GM19043 (cell line): ENCODE data around the gene CCDC180.
"Not testable (repeated sequence)": the region's sequence is repeated elsewhere in the genome, so short reads cannot be mapped to it uniquely, and the experiment has no call there.

ENCODE experiments used
- ATAC-seq: cut with Tn5 transposase; IDR thresholded peaks from one replicate; pipeline ENCODE4 v1.9.1; 2021; ENCODE audit warnings: low read depth; ENCODE audit not compliant: unreplicated experiment

The CCDC180 gene

GRCh38 chr9:97310023-97310422 lies 2.6 kb downstream of the CCDC180 start:
- ATAC-seq, result no peak

- ATAC-seq, result no peak
Observed at GRCh38 chr9:97310896-97311295, 3.4 kb downstream of the CCDC180 start.

GRCh38 chr9:97311798-97312500 lies 4.5 kb downstream of the CCDC180 start:
- ATAC-seq, result no peak

- ATAC-seq, result no peak
Observed at GRCh38 chr9:97312556-97312955, 5.1 kb downstream of the CCDC180 start.

- ATAC-seq, result no peak
Observed at GRCh38 chr9:97313243-97313642, 5.8 kb downstream of the CCDC180 start.

- ATAC-seq, result no peak
Observed at GRCh38 chr9:97313746-97314145, 6.3 kb downstream of the CCDC180 start.

GRCh38 chr9:97314503-97314902 lies 7.0 kb downstream of the CCDC180 start:
- no peak for ATAC-seq

GRCh38 chr9:97315550-97315949 lies 8.1 kb downstream of the CCDC180 start:
- no peak for ATAC-seq

- no peak for ATAC-seq
Observed at GRCh38 chr9:97316904-97317303, 9.4 kb downstream of the CCDC180 start.

- ATAC-seq, result no peak
Observed at GRCh38 chr9:97318433-97318832, 11.0 kb downstream of the CCDC180 start.

- ATAC-seq, result no peak
Observed at GRCh38 chr9:97319395-97319794, 11.9 kb downstream of the CCDC180 start.

GRCh38 chr9:97320080-97320642 lies 12.7 kb downstream of the CCDC180 start:
- ATAC-seq, result no peak

GRCh38 chr9:97321251-97321650 lies 13.8 kb downstream of the CCDC180 start:
- ATAC-seq, result no peak

GRCh38 chr9:97321691-97322090 lies 14.2 kb downstream of the CCDC180 start:
- ATAC-seq, result no peak

- no peak for ATAC-seq
Observed at GRCh38 chr9:97322105-97322504, 14.6 kb downstream of the CCDC180 start.

GRCh38 chr9:97324954-97325353 lies 17.5 kb downstream of the CCDC180 start:
- no peak for ATAC-seq

GRCh38 chr9:97327562-97327961 lies 20.1 kb downstream of the CCDC180 start:
- no peak for ATAC-seq

- no peak for ATAC-seq
Observed at GRCh38 chr9:97332993-97333392, 25.5 kb downstream of the CCDC180 start.

- ATAC-seq, result not testable (repeated sequence)
Observed at GRCh38 chr9:97335622-97336021, 28.2 kb downstream of the CCDC180 start.

- no peak for ATAC-seq
Observed at GRCh38 chr9:97348871-97349270, 41.4 kb downstream of the CCDC180 start.

- ATAC-seq, result no peak
Observed at GRCh38 chr9:97349400-97349799, 41.9 kb downstream of the CCDC180 start.

GRCh38 chr9:97354637-97355036 lies 47.2 kb downstream of the CCDC180 start:
- no peak for ATAC-seq
